Measurements from ENCODE around the gene FKBP1A.

DNA sequence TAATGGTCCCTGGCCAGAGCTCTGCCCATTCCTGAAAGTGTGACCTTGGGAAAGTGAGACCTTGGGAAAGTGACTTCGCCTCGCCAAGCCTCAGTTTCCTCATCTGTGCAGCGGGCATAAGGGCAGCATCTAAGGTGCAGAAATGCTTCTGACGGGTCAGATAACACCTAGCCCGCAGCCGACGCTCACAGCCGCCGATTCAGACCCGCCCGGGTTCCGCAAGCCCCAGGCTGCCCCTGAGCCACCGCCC is 486 bp downstream of the FKBP1A start:
- TF ChIP-seq, protein P1, sequence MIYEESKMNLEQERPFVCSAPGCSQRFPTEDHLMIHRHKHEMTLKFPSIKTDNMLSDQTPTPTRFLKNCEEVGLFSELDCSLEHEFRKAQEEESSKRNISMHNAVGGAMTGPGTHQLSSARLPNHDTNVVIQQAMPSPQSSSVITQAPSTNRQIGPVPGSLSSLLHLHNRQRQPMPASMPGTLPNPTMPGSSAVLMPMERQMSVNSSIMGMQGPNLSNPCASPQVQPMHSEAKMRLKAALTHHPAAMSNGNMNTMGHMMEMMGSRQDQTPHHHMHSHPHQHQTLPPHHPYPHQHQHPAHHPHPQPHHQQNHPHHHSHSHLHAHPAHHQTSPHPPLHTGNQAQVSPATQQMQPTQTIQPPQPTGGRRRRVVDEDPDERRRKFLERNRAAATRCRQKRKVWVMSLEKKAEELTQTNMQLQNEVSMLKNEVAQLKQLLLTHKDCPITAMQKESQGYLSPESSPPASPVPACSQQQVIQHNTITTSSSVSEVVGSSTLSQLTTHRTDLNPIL (CRISPR knock-in tag; IDR thresholded peaks at IDR 0.05; ENCODE audit: low read depth), result no peak
- TF ChIP-seq OSR1 (CRISPR knock-in tag; IDR thresholded peaks at IDR 0.05), result no peak
- TF ChIP-seq, protein P2, sequence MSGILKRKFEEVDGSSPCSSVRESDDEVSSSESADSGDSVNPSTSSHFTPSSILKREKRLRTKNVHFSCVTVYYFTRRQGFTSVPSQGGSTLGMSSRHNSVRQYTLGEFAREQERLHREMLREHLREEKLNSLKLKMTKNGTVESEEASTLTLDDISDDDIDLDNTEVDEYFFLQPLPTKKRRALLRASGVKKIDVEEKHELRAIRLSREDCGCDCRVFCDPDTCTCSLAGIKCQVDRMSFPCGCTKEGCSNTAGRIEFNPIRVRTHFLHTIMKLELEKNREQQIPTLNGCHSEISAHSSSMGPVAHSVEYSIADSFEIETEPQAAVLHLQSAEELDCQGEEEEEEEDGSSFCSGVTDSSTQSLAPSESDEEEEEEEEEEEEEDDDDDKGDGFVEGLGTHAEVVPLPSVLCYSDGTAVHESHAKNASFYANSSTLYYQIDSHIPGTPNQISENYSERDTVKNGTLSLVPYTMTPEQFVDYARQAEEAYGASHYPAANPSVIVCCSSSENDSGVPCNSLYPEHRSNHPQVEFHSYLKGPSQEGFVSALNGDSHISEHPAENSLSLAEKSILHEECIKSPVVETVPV (CRISPR knock-in tag; IDR thresholded peaks at IDR 0.05), result no peak
- no peak for TF ChIP-seq RARB (CRISPR knock-in tag; IDR thresholded peaks at IDR 0.05)
- TF ChIP-seq ZNF565 (CRISPR knock-in tag; conservative IDR thresholded peaks at IDR 0.05; ENCODE audit: low read depth), result no peak
- TF ChIP-seq, protein P3, sequence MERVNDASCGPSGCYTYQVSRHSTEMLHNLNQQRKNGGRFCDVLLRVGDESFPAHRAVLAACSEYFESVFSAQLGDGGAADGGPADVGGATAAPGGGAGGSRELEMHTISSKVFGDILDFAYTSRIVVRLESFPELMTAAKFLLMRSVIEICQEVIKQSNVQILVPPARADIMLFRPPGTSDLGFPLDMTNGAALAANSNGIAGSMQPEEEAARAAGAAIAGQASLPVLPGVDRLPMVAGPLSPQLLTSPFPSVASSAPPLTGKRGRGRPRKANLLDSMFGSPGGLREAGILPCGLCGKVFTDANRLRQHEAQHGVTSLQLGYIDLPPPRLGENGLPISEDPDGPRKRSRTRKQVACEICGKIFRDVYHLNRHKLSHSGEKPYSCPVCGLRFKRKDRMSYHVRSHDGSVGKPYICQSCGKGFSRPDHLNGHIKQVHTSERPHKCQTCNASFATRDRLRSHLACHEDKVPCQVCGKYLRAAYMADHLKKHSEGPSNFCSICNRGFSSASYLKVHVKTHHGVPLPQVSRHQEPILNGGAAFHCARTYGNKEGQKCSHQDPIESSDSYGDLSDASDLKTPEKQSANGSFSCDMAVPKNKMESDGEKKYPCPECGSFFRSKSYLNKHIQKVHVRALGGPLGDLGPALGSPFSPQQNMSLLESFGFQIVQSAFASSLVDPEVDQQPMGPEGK (CRISPR knock-in tag; IDR thresholded peaks at IDR 0.05; ENCODE audit: borderline replicate concordance), result no peak
- TF ChIP-seq CSDC2 (CRISPR knock-in tag; IDR thresholded peaks at IDR 0.05), result no peak
- TF ChIP-seq ZFP30 (CRISPR knock-in tag; IDR thresholded peaks at IDR 0.05), result no peak
- no peak for TF ChIP-seq SNAI2 (CRISPR knock-in tag; IDR thresholded peaks at IDR 0.05)
